ENCODE data around the gene MRPS14.

Gene MRPS14

DNA sequence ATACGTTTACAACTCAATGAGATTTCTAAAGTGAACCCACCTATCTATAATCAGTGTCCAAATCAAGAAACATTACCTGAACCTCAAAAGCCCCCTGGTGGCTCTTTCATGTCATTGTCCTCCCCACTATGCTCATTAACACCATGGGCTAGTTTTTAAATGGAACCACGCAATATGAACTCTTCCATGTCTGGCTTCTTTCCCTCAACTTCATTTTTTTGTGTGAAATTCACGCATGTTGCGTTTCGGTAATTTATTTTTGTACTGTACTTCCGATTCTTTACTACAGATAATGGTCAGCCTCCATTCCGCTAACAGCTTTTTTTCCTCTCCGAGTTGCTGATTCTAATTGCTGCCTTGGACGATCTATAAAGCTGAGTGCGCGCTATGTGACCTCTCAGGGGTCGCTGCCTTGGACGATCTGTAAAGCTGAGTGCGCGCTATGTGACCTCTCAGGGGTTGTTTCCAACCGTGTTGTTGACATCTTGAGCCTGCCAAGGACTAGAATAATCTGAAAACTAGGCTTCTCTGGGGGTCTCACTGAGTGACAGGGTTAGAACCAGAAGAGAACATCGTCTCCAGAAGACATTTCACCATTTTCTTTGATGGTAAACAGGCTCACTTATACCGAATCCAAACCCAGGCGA lies 24.5 kb downstream of the MRPS14 start:
- no peaks in the 10 kb centered on the region for H3K9me3 ChIP-seq (ENCODE audit: control insufficient read depth, insufficient read depth, low read depth, low read length)
- H3K27me3 ChIP-seq (ENCODE audit: control insufficient read depth, insufficient read depth, low read length) = no peaks in the 10 kb centered on the region
- 0 out of 2 replicates have a peak, but pooled peaks cover 10% of the 10 kb centered on the region for H3K4me1 ChIP-seq (ENCODE audit: control insufficient read depth, insufficient read depth, low read length)
- peaks cover 6% of the 10 kb centered on the region; the same call in 1 of the 2 replicates for H3K36me3 ChIP-seq (ENCODE audit: control insufficient read depth, insufficient read depth, low read length)
- peak overlapping the region; percentile 98 for H3K9ac ChIP-seq (ENCODE audit: low read length)
- H3K4me3 ChIP-seq (ENCODE audit: low read depth, low read length) = peak overlapping the region; percentile 93
- peak overlapping the region; percentile 99 for H3K27ac ChIP-seq (ENCODE audit: low read depth, low read length)

GRCh38 chr1:174997041-174997440 lies 26.2 kb downstream of the MRPS14 start:
- Histone ChIP-seq H3K27me3 (ENCODE audit: control insufficient read depth, insufficient read depth, low read length) (no peaks in the 10 kb centered on the region), H3K36me3 (ENCODE audit: control insufficient read depth, insufficient read depth, low read length) (peaks cover 19% of the 10 kb centered on the region; the same call in 1 of the 2 replicates), H3K4me3 (ENCODE audit: low read depth, low read length) (no peak overlapping the region), H3K9me3 (ENCODE audit: control insufficient read depth, insufficient read depth, low read depth, low read length) (no peaks in the 10 kb centered on the region), H3K27ac (ENCODE audit: low read depth, low read length) (no peak overlapping the region), H3K4me1 (ENCODE audit: control insufficient read depth, insufficient read depth, low read length) (0 out of 2 replicates have a peak, but pooled peaks cover 4% of the 10 kb centered on the region), H3K9ac (ENCODE audit: low read length) (no peak overlapping the region)

DNA sequence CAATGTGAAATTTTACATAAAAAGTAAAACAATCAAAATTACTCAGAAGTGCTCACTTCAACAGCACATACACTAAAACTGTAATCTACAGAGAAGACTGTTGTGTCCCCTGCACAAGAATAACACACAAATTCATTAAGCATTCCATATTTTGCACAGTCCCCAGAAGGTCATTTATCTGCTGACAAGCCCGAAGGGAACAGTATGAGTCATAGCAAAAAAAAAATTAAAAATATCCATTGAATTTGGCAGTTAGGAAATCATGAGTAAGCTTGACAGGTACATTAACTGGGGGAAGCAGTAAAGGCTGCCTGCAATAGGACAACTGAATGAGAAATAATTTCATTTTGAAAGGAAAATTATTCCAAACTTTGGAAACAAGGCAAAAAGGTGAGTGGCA lies 26.7 kb downstream of the MRPS14 start:
- Histone ChIP-seq H3K4me1 (ENCODE audit: control insufficient read depth, insufficient read depth, low read length) (0 out of 2 replicates have a peak, but pooled peaks cover 3% of the 10 kb centered on the region), H3K36me3 (ENCODE audit: control insufficient read depth, insufficient read depth, low read length) (peaks cover 23% of the 10 kb centered on the region), H3K9me3 (ENCODE audit: control insufficient read depth, insufficient read depth, low read depth, low read length) (no peaks in the 10 kb centered on the region), H3K27ac (ENCODE audit: low read depth, low read length) (no peak overlapping the region), H3K27me3 (ENCODE audit: control insufficient read depth, insufficient read depth, low read length) (no peaks in the 10 kb centered on the region), H3K9ac (ENCODE audit: low read length) (no peak overlapping the region), H3K4me3 (ENCODE audit: low read depth, low read length) (no peak overlapping the region)

DNA sequence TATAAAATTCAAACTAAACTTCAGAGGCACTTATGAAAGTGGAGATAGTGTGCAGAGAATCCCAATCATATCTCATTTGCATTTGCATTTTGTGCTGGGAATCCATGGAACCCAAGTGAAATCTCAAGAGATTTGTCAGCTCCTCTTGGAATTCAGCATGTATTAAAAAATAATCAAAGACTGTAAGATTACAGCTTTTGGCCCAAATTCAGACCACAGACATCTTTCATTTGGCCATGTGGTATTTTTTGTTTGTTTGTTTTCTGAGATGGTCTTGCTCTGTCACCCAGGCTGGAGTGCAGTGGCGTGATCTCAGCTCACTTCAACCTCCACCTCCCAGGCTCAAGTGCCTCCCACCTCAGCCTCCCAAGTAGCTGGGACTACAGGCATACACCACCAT lies 27.3 kb downstream of the MRPS14 start:
- Histone ChIP-seq H3K9ac (ENCODE audit: low read length) (no peak overlapping the region), H3K36me3 (ENCODE audit: control insufficient read depth, insufficient read depth, low read length) (peaks cover 29% of the 10 kb centered on the region), H3K9me3 (ENCODE audit: control insufficient read depth, insufficient read depth, low read depth, low read length) (no peaks in the 10 kb centered on the region), H3K4me1 (ENCODE audit: control insufficient read depth, insufficient read depth, low read length) (0 out of 2 replicates have a peak, but pooled peaks cover 3% of the 10 kb centered on the region), H3K27me3 (ENCODE audit: control insufficient read depth, insufficient read depth, low read length) (no peaks in the 10 kb centered on the region), H3K4me3 (ENCODE audit: low read depth, low read length) (no peak overlapping the region), H3K27ac (ENCODE audit: low read depth, low read length) (no peak overlapping the region)

GRCh38 chr1:174995121-174995520 lies 28.1 kb downstream of the MRPS14 start:
- Histone ChIP-seq H3K4me1 (ENCODE audit: control insufficient read depth, insufficient read depth, low read length) (0 out of 2 replicates have a peak, but pooled peaks cover 3% of the 10 kb centered on the region), H3K9ac (ENCODE audit: low read length) (no peak overlapping the region), H3K9me3 (ENCODE audit: control insufficient read depth, insufficient read depth, low read depth, low read length) (no peaks in the 10 kb centered on the region), H3K27me3 (ENCODE audit: control insufficient read depth, insufficient read depth, low read length) (no peaks in the 10 kb centered on the region), H3K36me3 (ENCODE audit: control insufficient read depth, insufficient read depth, low read length) (peaks cover 37% of the 10 kb centered on the region), H3K27ac (ENCODE audit: low read depth, low read length) (no peak overlapping the region), H3K4me3 (ENCODE audit: low read depth, low read length) (no peak overlapping the region)

DNA sequence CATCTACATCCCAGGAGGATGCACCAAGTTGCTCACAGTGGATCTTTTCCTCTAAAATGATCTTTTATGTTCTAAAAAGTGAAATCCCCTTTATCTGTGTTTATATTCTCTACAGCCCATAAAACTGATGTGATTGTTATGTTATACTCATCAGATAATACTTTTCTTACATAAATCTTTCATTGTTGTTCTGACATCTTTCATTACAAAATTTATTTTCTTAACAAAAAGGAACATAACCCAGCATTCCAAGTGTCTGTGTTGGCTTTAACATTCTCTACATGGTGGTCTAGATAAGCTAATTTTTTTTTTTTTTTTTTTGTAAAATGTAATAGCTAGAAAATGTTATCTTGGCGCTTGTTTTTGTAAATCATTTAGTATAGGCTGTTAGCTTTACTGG lies 31.8 kb downstream of the MRPS14 start:
- Histone ChIP-seq H3K9me3 (ENCODE audit: control insufficient read depth, insufficient read depth, low read depth, low read length) (no peaks in the 10 kb centered on the region), H3K4me1 (ENCODE audit: control insufficient read depth, insufficient read depth, low read length) (no peaks in the 10 kb centered on the region), H3K9ac (ENCODE audit: low read length) (no peak overlapping the region), H3K4me3 (ENCODE audit: low read depth, low read length) (no peak overlapping the region), H3K27ac (ENCODE audit: low read depth, low read length) (no peak overlapping the region), H3K27me3 (ENCODE audit: control insufficient read depth, insufficient read depth, low read length) (no peaks in the 10 kb centered on the region), H3K36me3 (ENCODE audit: control insufficient read depth, insufficient read depth, low read length) (peaks cover 62% of the 10 kb centered on the region)

DNA sequence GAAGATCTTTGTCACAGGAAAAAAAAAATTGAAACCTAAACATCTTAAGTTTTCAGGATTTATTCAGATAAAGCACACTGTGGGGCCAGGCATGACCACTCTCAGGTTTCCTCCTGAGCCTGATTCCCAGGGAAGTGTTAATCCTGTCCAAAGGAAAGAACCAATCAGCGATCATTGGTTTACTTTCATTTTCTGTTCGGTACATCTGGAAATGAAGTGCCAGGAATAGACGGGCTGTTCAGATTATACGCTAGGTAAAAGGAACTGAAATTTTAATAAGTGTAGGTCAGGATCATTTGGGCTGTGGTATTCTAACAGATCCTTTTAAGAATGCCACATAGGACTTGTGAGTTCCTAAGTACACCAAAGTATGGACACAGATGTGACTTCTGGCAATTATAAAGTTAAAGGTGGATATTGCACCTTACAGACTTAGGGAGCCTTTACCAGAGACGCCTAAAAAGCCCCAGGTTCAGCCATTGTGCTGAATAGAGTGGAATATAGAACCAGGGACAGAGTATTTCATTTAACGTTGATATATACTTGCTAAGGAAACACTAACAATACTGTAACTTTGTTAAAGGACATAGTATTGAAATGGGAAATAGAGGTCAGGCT lies 32.7 kb downstream of the MRPS14 start:
- H3K9ac ChIP-seq (ENCODE audit: low read length) = no peak overlapping the region
- H3K36me3 ChIP-seq (ENCODE audit: control insufficient read depth, insufficient read depth, low read length) = peaks cover 66% of the 10 kb centered on the region
- H3K27ac ChIP-seq (ENCODE audit: low read depth, low read length) = no peak overlapping the region
- H3K27me3 ChIP-seq (ENCODE audit: control insufficient read depth, insufficient read depth, low read length) = no peaks in the 10 kb centered on the region
- H3K4me3 ChIP-seq (ENCODE audit: low read depth, low read length) = no peak overlapping the region
- no peaks in the 10 kb centered on the region for H3K9me3 ChIP-seq (ENCODE audit: control insufficient read depth, insufficient read depth, low read depth, low read length)
- H3K4me1 ChIP-seq (ENCODE audit: control insufficient read depth, insufficient read depth, low read length) = no peaks in the 10 kb centered on the region

- H3K4me1 ChIP-seq (ENCODE audit: control insufficient read depth, insufficient read depth, low read length) = no peaks in the 10 kb centered on the region
- H3K9me3 ChIP-seq (ENCODE audit: control insufficient read depth, insufficient read depth, low read depth, low read length) = no peaks in the 10 kb centered on the region
- peaks cover 74% of the 10 kb centered on the region for H3K36me3 ChIP-seq (ENCODE audit: control insufficient read depth, insufficient read depth, low read length)
- no peak overlapping the region for H3K27ac ChIP-seq (ENCODE audit: low read depth, low read length)
- H3K9ac ChIP-seq (ENCODE audit: low read length) = no peak overlapping the region
- no peaks in the 10 kb centered on the region for H3K27me3 ChIP-seq (ENCODE audit: control insufficient read depth, insufficient read depth, low read length)
- no peak overlapping the region for H3K4me3 ChIP-seq (ENCODE audit: low read depth, low read length)
Measured at GRCh38 chr1:174989536-174990220, 33.5 kb downstream of the MRPS14 start.

- Histone ChIP-seq H3K27ac (ENCODE audit: low read depth, low read length) (no peak overlapping the region), H3K9ac (ENCODE audit: low read length) (no peak overlapping the region), H3K27me3 (ENCODE audit: control insufficient read depth, insufficient read depth, low read length) (no peaks in the 10 kb centered on the region), H3K36me3 (ENCODE audit: control insufficient read depth, insufficient read depth, low read length) (peaks cover 76% of the 10 kb centered on the region), H3K4me1 (ENCODE audit: control insufficient read depth, insufficient read depth, low read length) (no peaks in the 10 kb centered on the region), H3K4me3 (ENCODE audit: low read depth, low read length) (no peak overlapping the region), H3K9me3 (ENCODE audit: control insufficient read depth, insufficient read depth, low read depth, low read length) (no peaks in the 10 kb centered on the region)
Measured at GRCh38 chr1:174988986-174989385, 34.2 kb downstream of the MRPS14 start.

DNA sequence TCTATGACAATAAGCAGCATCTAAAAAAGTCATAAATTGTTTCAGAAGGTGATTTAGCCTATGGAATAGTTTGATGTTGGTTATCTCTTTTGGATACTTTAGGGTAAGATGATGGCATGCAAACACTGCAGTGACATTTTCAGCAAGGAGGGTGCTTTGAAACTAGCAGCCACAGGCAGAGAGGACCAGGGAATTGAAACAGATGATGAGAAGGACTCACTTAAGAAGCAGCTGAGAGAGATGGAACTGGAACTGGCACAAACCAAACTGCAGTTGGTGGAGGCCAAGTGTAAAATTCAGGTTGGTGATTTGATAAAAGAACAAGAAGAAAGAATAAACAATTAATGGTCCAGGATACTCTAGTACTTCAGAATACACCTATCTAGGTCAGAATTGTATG lies 34.7 kb downstream of the MRPS14 start:
- Histone ChIP-seq H3K4me1 (ENCODE audit: control insufficient read depth, insufficient read depth, low read length) (no peaks in the 10 kb centered on the region), H3K36me3 (ENCODE audit: control insufficient read depth, insufficient read depth, low read length) (peaks cover 77% of the 10 kb centered on the region), H3K9me3 (ENCODE audit: control insufficient read depth, insufficient read depth, low read depth, low read length) (no peaks in the 10 kb centered on the region), H3K27ac (ENCODE audit: low read depth, low read length) (no peak overlapping the region), H3K4me3 (ENCODE audit: low read depth, low read length) (no peak overlapping the region), H3K27me3 (ENCODE audit: control insufficient read depth, insufficient read depth, low read length) (no peaks in the 10 kb centered on the region), H3K9ac (ENCODE audit: low read length) (no peak overlapping the region)

GRCh38 chr1:174984952-174985351 lies 38.3 kb downstream of the MRPS14 start:
- Histone ChIP-seq H3K36me3 (ENCODE audit: control insufficient read depth, insufficient read depth, low read length) (peaks cover 78% of the 10 kb centered on the region), H3K4me1 (ENCODE audit: control insufficient read depth, insufficient read depth, low read length) (no peaks in the 10 kb centered on the region)

More at GRCh38 chr1:174984952-174985351, 38.3 kb downstream of the MRPS14 start:
- Histone ChIP-seq H3K27me3 (ENCODE audit: control insufficient read depth, insufficient read depth, low read length) (no peaks in the 10 kb centered on the region), H3K4me3 (ENCODE audit: low read depth, low read length) (no peak overlapping the region), H3K9ac (ENCODE audit: low read length) (no peak overlapping the region), H3K9me3 (ENCODE audit: control insufficient read depth, insufficient read depth, low read depth, low read length) (no peaks in the 10 kb centered on the region), H3K27ac (ENCODE audit: low read depth, low read length) (no peak overlapping the region)

Data from HUES6 (cell line).